Mesothelial cell of epicardium (in vitro differentiated cells): ENCODE results near the gene GOLGA6D. TPM values are rescaled to one million over a fixed set of nuclear protein-coding genes. Genes with fewer than 3 reads are reported as not detected.
"Not testable (repeated sequence)": the region's sequence is repeated elsewhere in the genome, so short reads cannot be mapped to it uniquely, and the experiment has no call there.

ENCODE experiments used
- DNase-seq, 2 experiments: peaks; one replicate each; pipeline ENCODE4 v3.0.0; 2021; ENCODE audit warnings: low spot score in 2 of 2; ENCODE audit not compliant: unreplicated experiment in 2 of 2
- H3K27ac Mint-ChIP-seq: 2 replicates; pipeline ENCODE4 v1.8.0; 2021; ENCODE audit warnings: mixed read lengths
- H3K27me3 Mint-ChIP-seq: 2 replicates; pipeline ENCODE4 v1.8.0; 2021; ENCODE audit warnings: low read depth, mixed read lengths
- H3K36me3 Mint-ChIP-seq: 2 replicates; pipeline ENCODE4 v1.8.0; 2021; ENCODE audit warnings: mixed read lengths
- H3K4me1 Mint-ChIP-seq: 2 replicates; pipeline ENCODE4 v1.8.0; 2021; ENCODE audit warnings: mixed read lengths
- H3K4me3 Mint-ChIP-seq: 2 replicates; pipeline ENCODE4 v1.8.0; 2021; ENCODE audit warnings: mild to moderate bottlenecking, moderate library complexity, mixed read lengths
- H3K9me3 Mint-ChIP-seq: 2 replicates; pipeline ENCODE4 v1.8.0; 2021; ENCODE audit warnings: mixed read lengths
- total RNA-seq: library from RNA; stranded (reverse); gene quantifications from 3 replicates; pipeline ENCODE4 v1.2.1, GENCODE V29; 2021
- TF ChIP-seq, protein P1 (sequence below): fragments of 200-600 bp; sonication (generic); IDR thresholded peaks from one replicate; pipeline ENCODE4 v1.5.0; 2021; ENCODE audit warnings: antibody characterized with exemption; ENCODE audit not compliant: unreplicated experiment

GOLGA6D gene
- total RNA-seq, 1 donor from 2014 or later: not detected

DNA sequence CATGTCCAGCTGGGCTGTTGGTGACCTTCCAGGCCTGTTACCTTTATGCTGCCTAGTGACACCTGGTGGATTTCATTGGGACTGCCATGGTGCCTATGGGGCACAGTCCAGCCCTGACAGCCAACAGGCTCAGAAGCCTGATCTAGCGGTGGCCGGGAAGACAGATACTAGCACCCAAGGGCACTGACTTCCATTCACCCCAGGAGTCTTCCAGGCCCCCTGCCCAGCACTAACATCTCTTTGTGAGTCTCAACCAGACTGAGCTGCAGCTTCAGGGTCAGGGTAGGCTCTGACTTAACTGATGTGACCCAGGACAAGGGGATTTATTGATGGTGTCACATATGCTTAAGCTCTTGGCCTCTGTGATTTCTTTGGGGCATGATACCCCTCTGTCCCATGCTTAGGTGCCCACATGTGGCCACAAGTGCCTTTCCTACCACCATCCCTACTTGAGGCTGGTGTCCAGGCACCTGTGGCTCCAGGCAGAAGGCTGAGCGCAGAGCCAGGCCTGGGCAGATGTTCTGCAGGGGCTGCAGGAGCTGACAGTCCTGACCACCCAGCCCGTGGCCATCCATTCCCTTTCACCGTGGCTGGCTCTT, 8.0 kb upstream of the GOLGA6D start:
- TF ChIP-seq, protein P1, sequence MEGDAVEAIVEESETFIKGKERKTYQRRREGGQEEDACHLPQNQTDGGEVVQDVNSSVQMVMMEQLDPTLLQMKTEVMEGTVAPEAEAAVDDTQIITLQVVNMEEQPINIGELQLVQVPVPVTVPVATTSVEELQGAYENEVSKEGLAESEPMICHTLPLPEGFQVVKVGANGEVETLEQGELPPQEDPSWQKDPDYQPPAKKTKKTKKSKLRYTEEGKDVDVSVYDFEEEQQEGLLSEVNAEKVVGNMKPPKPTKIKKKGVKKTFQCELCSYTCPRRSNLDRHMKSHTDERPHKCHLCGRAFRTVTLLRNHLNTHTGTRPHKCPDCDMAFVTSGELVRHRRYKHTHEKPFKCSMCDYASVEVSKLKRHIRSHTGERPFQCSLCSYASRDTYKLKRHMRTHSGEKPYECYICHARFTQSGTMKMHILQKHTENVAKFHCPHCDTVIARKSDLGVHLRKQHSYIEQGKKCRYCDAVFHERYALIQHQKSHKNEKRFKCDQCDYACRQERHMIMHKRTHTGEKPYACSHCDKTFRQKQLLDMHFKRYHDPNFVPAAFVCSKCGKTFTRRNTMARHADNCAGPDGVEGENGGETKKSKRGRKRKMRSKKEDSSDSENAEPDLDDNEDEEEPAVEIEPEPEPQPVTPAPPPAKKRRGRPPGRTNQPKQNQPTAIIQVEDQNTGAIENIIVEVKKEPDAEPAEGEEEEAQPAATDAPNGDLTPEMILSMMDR: peak; percentile 64
- H3K4me1 Mint-ChIP-seq, H3K4me3 Mint-ChIP-seq, H3K27ac Mint-ChIP-seq, H3K9me3 Mint-ChIP-seq, H3K36me3 Mint-ChIP-seq, H3K27me3 Mint-ChIP-seq: not testable (repeated sequence)
- peak in 1 of 2 experiments; percentile 79 for DNase-seq

DNA sequence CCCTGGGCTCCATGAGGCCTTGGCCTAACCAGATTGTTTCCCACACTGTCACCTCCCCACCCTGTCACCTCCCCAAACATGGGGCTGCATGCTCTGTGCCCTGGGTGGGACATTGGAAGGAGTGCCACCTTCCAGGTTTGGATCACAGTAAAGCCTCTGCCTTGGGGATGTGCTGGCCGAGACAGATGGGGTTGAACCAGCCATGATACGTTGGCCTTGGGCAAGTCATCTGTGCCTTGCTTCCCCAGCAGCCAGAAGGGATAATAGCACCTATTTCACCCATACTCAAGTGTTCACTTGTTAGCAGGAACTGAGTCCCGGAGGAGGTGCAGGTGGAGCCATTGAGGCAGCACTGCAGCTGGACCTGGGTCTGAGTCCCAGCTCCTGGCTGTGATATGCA, 7.0 kb upstream of the GOLGA6D start:
- not testable (repeated sequence) for DNase-seq, H3K27ac Mint-ChIP-seq, H3K4me3 Mint-ChIP-seq, H3K4me1 Mint-ChIP-seq, H3K27me3 Mint-ChIP-seq, H3K36me3 Mint-ChIP-seq, H3K9me3 Mint-ChIP-seq

DNA sequence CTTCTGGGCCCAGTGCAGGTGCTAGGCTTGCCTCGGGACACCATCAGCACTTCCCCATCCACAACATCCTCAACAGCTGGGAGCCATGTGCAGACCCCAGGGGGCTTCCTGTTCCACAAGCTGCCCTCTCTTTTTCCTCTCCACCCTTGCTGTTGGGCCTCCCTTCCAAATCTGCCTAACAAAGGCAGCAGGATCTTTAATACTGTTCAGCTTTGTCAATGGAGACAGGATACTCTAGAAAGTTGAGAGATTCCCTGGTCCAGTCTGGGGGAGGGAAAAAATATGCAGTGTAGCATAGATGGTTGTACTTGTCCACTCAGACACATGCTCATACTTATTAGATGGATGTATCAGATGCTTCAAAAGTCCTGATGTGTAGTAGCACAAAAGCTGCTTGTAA, 4.1 kb upstream of the GOLGA6D start:
- not testable (repeated sequence) for DNase-seq, H3K27me3 Mint-ChIP-seq, H3K4me1 Mint-ChIP-seq, H3K9me3 Mint-ChIP-seq, H3K36me3 Mint-ChIP-seq, H3K27ac Mint-ChIP-seq, H3K4me3 Mint-ChIP-seq

DNA sequence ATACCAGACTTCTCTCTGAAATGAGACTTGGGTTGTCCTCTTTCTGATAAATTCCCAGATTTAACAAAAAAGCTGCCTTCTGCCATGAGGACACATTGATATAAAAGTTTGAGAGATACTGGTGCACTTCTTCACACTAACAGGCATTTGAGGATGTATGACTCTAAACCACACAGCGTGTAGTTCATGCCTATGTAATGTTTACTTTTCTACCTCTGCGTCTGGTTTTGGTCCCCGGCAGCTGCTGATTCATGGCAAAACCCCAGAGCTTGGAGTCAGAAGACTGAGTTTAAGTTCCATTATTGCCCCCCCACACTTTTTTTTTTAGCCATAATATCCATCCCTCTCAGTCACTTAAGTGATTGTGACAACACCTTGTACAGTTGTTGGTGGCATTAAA, 1.5 kb downstream of the GOLGA6D start:
- not testable (repeated sequence) for DNase-seq, H3K27me3 Mint-ChIP-seq, H3K9me3 Mint-ChIP-seq, H3K4me1 Mint-ChIP-seq, H3K4me3 Mint-ChIP-seq, H3K27ac Mint-ChIP-seq, H3K36me3 Mint-ChIP-seq

DNA sequence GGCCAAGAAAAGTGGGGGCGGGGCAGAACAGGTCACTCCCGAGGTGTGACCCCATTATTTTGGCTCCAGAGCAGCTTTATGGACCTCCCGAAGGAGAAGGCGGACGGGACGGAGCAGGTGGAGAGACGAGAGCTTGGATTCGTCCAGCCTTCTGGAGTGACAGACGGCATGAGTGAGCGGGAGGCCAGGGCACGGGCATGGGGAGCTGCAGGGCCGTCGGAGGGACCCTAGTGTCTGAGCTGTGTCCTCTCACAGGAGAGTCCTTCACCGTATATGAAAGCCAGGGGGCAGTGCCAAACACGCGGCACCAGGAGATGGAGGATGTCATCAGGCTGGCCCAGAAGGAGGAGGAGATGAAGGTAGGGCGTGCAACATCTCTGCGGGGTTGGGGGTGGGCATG, 11.0 kb downstream of the GOLGA6D start:
- H3K27ac Mint-ChIP-seq, H3K4me1 Mint-ChIP-seq, H3K4me3 Mint-ChIP-seq, H3K27me3 Mint-ChIP-seq, DNase-seq, H3K9me3 Mint-ChIP-seq, H3K36me3 Mint-ChIP-seq: not testable (repeated sequence)

DNA sequence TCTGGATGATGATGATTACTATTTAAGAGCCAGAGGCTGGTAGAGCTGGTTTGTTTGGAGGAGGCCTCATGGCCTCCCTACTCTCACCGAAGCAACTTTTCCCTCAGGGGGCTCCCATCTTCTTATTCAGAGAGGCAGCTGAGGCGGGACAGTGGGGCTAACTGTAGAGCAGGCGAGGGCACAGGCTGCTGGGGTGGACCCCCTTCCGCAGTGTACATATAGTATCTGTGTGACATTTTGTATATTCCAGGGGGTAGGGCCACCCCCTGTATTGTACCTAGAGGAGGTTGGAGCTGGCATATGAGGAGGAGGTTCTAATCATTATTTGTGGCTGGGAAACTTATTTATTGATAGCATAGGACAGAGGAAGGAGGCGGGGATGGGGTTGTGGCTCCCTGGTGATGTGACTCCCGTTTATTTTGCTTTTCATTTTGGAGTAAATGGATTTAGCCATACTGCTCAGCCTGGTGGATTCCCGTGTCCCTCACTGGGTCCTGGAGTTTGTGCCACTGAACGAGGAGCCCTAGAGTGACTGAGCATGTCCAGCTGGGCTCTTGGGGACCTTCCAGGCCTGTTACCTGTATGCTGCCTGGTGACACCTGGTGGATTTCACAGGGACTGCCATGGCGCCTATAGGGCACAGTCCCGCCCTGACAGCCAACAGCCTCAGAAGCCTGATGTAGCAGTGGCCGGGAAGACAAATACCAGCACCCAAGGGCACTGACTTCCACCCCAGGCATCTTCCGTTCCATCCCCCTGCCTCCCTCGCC, 16.1 kb downstream of the GOLGA6D start:
- H3K9me3 Mint-ChIP-seq, H3K36me3 Mint-ChIP-seq, H3K4me1 Mint-ChIP-seq, DNase-seq, H3K4me3 Mint-ChIP-seq, H3K27ac Mint-ChIP-seq, H3K27me3 Mint-ChIP-seq: not testable (repeated sequence)

DNA sequence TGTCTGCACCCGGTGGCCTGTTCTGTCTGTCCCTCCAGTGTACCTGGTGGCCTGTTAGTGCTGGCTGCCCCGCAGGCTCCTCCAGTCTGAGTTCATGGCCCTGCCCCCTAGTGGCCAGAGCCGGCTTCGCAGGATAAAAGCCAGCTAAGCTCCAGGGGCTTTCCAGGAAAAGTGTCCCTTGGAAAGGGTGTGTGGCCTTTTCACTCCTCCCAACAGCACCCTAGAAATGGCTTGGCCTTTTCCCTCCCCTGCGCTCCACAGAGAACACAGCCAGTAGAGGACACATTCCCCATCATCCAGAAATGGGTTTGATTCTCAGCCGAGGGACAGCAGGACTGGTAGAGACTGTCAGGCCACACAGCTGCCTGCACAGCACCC, 16.7 kb downstream of the GOLGA6D start:
- not testable (repeated sequence) for H3K27ac Mint-ChIP-seq, H3K4me3 Mint-ChIP-seq

DNA sequence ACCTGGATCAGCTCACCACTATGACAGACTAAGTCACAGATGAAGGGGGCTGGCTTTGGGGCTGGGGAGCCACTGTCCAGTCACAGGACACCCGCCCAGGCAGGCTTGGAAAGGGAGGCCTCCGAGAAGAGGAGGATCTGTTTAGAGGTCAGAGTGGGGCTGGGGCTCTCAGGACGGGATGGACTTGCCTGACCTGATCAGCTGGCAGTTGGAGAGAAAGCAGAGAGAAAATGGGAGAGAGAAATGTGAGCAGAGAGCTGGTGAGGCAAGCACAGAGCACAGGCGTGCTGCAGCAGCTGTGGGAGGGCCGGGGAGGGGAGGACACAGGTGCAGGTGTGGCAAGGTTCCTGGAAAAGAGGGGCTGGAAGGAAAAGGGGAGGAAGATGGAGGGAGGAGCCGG, 17.4 kb downstream of the GOLGA6D start:
- Mint-ChIP-seq H3K27ac (peak overlapping the region; percentile 33), H3K27me3 (peaks cover 15% of the 10 kb centered on the region)
- H3K4me1 Mint-ChIP-seq, H3K36me3 Mint-ChIP-seq, H3K9me3 Mint-ChIP-seq, DNase-seq, H3K4me3 Mint-ChIP-seq: not testable (repeated sequence)

More for the DNA sequence above, 16.7 kb downstream of the GOLGA6D start:
- H3K9me3 Mint-ChIP-seq, H3K27me3 Mint-ChIP-seq, H3K36me3 Mint-ChIP-seq, H3K4me1 Mint-ChIP-seq: not testable (repeated sequence)
- DNase-seq: peak in 1 of 2 experiments; percentile 82
- TF ChIP-seq, protein P1: peak; percentile 77

DNA sequence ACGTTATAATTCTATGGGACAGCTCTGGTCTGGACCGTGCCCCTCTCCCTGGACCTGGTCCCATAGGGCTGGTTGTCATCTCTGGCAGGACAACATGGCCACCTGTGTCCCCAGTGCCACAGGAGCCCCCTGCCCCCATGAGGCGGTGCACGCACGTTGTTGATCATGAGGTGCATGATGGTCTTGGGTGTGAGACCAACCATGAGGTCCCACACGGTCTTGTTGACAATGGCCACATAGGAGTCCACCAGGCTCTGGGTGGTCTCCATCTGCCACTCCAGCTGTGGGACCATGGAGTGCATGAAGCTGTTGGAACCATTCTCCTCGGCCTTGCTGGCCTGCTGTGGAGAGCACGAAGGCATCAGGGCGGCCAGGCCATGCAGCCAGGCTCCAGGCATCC, 19.7 kb downstream of the GOLGA6D start:
- Mint-ChIP-seq H3K27ac (no peak overlapping the region), H3K4me3 (no peak overlapping the region), H3K9me3 (no peaks in the 10 kb centered on the region), H3K27me3 (peaks cover 32% of the 10 kb centered on the region), H3K36me3 (no peaks in the 10 kb centered on the region), H3K4me1 (peaks cover 6% of the 10 kb centered on the region)
- TF ChIP-seq, protein P1: no peak
- DNase-seq: no peak

DNA sequence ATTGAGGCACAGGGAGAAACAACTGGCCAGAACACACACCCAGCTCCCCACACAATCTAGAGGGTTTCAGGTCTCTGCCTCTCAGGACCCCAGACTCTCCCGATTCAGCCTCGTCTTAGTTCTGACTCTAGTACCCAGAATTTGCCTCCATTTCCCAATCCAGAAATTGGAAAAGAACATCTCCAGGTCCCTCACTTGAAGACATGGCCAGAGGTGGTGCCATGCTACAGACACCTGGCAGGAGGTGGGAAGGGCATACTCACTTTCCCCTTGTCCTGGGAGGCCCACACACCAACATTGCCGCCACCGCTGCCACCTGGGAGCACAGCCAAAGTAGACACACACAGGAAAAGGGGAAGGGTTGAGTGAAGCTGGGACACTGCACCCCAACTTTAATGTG, 20.1 kb downstream of the GOLGA6D start:
- not testable (repeated sequence) for H3K4me1 Mint-ChIP-seq, H3K9me3 Mint-ChIP-seq, H3K27ac Mint-ChIP-seq, DNase-seq, H3K4me3 Mint-ChIP-seq, H3K36me3 Mint-ChIP-seq
- H3K27me3 Mint-ChIP-seq: peaks cover 35% of the 10 kb centered on the region
